Neuronal stem cell (in vitro differentiated cells): ENCODE data around the gene RANBP3L.
"Not testable (repeated sequence)": the region's sequence is repeated elsewhere in the genome, so short reads cannot be mapped to it uniquely, and the experiment has no call there.

ENCODE experiments used
- DNase-seq: peaks from one replicate; pipeline ENCODE4 v3.0.0-alpha.2; 2013; ENCODE audit warnings: low spot score
- H2AFZ ChIP-seq: one replicate; pipeline ENCODE4 v1.6.1; 2013; ENCODE audit warnings: mild to moderate bottlenecking, low read length, inconsistent platforms
- H2AK5ac ChIP-seq: 2 replicates; pipeline ENCODE4 v1.6.1; 2013; ENCODE audit warnings: low read depth, mild to moderate bottlenecking, inconsistent platforms, low read length, moderate library complexity, mixed read lengths
- H2BK120ac ChIP-seq: 2 replicates; pipeline ENCODE4 v1.6.1; 2013; ENCODE audit warnings: low read depth, mild to moderate bottlenecking, inconsistent platforms, low read length, moderate library complexity, mixed read lengths
- H2BK12ac ChIP-seq: one replicate; pipeline ENCODE4 v1.6.1; 2013; ENCODE audit warnings: low read length, inconsistent platforms
- H2BK15ac ChIP-seq: 2 replicates; pipeline ENCODE4 v1.6.1; 2013; ENCODE audit warnings: mild to moderate bottlenecking, low read length, inconsistent platforms, mixed read lengths
- H2BK5ac ChIP-seq: one replicate; pipeline ENCODE4 v1.6.1; 2013; ENCODE audit warnings: inconsistent platforms, mild to moderate bottlenecking, low read length, moderate library complexity
- H3K14ac ChIP-seq: one replicate; pipeline ENCODE4 v1.6.1; 2013; ENCODE audit warnings: low read length, inconsistent platforms
- H3K18ac ChIP-seq: 2 replicates; pipeline ENCODE4 v1.6.1; 2013; ENCODE audit warnings: low read length, inconsistent platforms
- H3K23ac ChIP-seq: 2 replicates; pipeline ENCODE4 v1.6.1; 2013; ENCODE audit warnings: low read depth, mild to moderate bottlenecking, mixed read lengths, low read length, inconsistent platforms; ENCODE audit not compliant: poor library complexity
- H3K27ac ChIP-seq: replicated peaks from 3 replicates; pipeline ENCODE4 v1.5.1; 2013; ENCODE audit warnings: low read length, inconsistent platforms
- H3K27me3 ChIP-seq, 3 experiments: 2 replicates each; pipeline ENCODE4 v1.6.1; 2013; ENCODE audit warnings: low read length in 3 of 3, mild to moderate bottlenecking in 2 of 3, inconsistent platforms in 1 of 3, low read depth in 1 of 3, mixed read lengths in 1 of 3, moderate library complexity in 1 of 3; ENCODE audit not compliant: control insufficient read depth in 3 of 3, insufficient read depth in 3 of 3
- H3K36me3 ChIP-seq, 2 donors: replicated peaks in 1 of 2; 2 replicates each; pipeline ENCODE4 v1.6.1; 2013; ENCODE audit warnings: low read length in 2 of 2; ENCODE audit not compliant: control insufficient read depth in 2 of 2, insufficient read depth in 2 of 2
- H3K4ac ChIP-seq: 2 replicates; pipeline ENCODE4 v1.6.1; 2013; ENCODE audit warnings: inconsistent platforms, mild to moderate bottlenecking, low read length, moderate library complexity
- H3K4me1 ChIP-seq, 2 donors: 1 replicate in 1 of 2; 2 replicates in 1 of 2; pipeline ENCODE4 v1.6.1; 2013; ENCODE audit warnings: low read length in 2 of 2, low read depth in 1 of 2; ENCODE audit not compliant: control insufficient read depth in 2 of 2, insufficient read depth in 1 of 2
- H3K4me2 ChIP-seq: one replicate; pipeline ENCODE4 v1.6.1; 2013; ENCODE audit warnings: mild to moderate bottlenecking, low read length, inconsistent platforms; ENCODE audit not compliant: insufficient read depth, poor library complexity, severe bottlenecking
- H3K4me3 ChIP-seq, 2 donors: 2 replicates each; pipeline ENCODE4 v1.5.1; 2013; ENCODE audit warnings: low read length in 2 of 2, mild to moderate bottlenecking in 2 of 2, inconsistent platforms in 1 of 2, moderate library complexity in 1 of 2
- H3K79me1 ChIP-seq: one replicate; pipeline ENCODE4 v1.6.1; 2013; ENCODE audit warnings: low read depth, mild to moderate bottlenecking, inconsistent platforms, low read length, moderate library complexity
- H3K9ac ChIP-seq: one replicate; pipeline ENCODE4 v1.6.1; 2013; ENCODE audit warnings: mild to moderate bottlenecking, low read depth, low read length, inconsistent platforms; ENCODE audit not compliant: poor library complexity
- H3K9me3 ChIP-seq, 2 donors: replicated peaks in 1 of 2; 2 replicates each; pipeline versions ENCODE3 to v1.6.1; 2013; ENCODE audit warnings: low read length in 2 of 2, mild to moderate bottlenecking in 2 of 2, inconsistent platforms in 1 of 2, low read depth in 1 of 2, mixed read lengths in 1 of 2, moderate library complexity in 1 of 2; ENCODE audit not compliant: control insufficient read depth in 2 of 2, insufficient read depth in 1 of 2
- H4K8ac ChIP-seq: one replicate; pipeline ENCODE4 v1.6.1; 2013; ENCODE audit warnings: low read depth, mild to moderate bottlenecking, inconsistent platforms, low read length, moderate library complexity
- H4K91ac ChIP-seq: one replicate; pipeline ENCODE4 v1.6.1; 2013; ENCODE audit warnings: low read length, low read depth, mild to moderate bottlenecking, inconsistent platforms; ENCODE audit not compliant: poor library complexity
- WGBS, 2 donors: extraction: QIAGEN DNeasy Blood & Tissue Kit; methylation state at CpG; one replicate each; pipeline ENCODE4 v1.1.7; 2013; ENCODE audit warnings: missing lambda C conversion rate in 2 of 2, mixed read lengths in 1 of 2; ENCODE audit not compliant: insufficient read length in 2 of 2, insufficient replicate concordance in 1 of 2; ENCODE audit errors: extremely low coverage in 2 of 2; 5-methylcytosine and 5-hydroxymethylcytosine counted together

Gene RANBP3L

DNA sequence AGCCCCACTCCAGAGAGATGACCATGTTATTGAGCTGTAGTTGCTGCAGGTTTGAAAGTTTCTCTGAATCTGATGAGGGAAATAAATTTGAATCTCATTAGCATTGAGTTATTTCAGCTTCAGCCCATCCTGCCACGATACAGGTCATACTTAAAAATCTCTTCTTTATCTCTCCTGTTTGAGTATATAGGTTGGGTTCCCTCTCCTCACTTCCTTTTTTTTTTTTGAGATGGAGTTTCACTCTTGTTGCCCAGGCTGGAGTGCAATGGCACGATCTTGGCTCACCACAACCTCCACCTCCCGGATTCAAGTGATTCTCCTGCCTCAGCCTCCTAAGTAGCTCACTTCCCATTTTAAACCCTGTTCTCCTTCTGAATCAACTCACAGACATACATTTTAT, 17.9 kb downstream of the RANBP3L start:
- not testable (repeated sequence) for H3K9ac ChIP-seq, H3K14ac ChIP-seq, H3K79me1 ChIP-seq, H2AK5ac ChIP-seq, H4K8ac ChIP-seq, H3K23ac ChIP-seq, H3K27me3 ChIP-seq, H2BK5ac ChIP-seq, H4K91ac ChIP-seq, H3K36me3 ChIP-seq, H2BK120ac ChIP-seq, H3K9me3 ChIP-seq, H3K4me3 ChIP-seq, H3K4me2 ChIP-seq, H3K18ac ChIP-seq, H3K27ac ChIP-seq, H2AFZ ChIP-seq, H2BK12ac ChIP-seq, H3K4me1 ChIP-seq, H3K4ac ChIP-seq, H2BK15ac ChIP-seq, DNase-seq
- no CpG with 5 or more reads among the region's 3 CpGs for WGBS, 2 donors

DNA sequence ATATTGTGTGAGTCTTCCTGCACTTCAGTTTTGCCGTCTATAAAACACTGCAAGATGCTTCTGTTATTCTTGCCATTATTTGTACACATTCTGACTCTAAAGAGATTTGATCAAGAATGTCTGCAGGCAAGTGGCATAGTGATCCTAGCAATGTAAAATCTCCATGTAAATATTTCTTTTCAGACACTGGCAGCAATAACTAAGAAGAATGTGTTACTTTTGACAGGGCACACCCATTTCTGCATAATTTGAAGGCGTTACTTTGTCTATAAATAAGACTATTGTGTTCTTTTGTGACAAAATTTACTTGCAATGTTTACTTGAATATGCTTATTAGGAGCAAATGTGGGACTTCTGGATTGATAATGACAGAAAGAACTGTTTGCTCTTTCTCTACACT, 20.1 kb downstream of the RANBP3L start:
- H3K27ac ChIP-seq, result no peak overlapping the region
- no peak overlapping the region for H3K18ac ChIP-seq
- no peak overlapping the region for H4K91ac ChIP-seq
- H3K36me3 ChIP-seq, result no peaks in the 10 kb centered on the region
- no peak overlapping the region for H3K4ac ChIP-seq
- no peak for DNase-seq
- no peaks in the 10 kb centered on the region for H3K27me3 ChIP-seq
- no peak overlapping the region for H2BK120ac ChIP-seq
- H4K8ac ChIP-seq, result no peak overlapping the region
- no peak overlapping the region for H2BK5ac ChIP-seq
- no peak overlapping the region for H3K23ac ChIP-seq
- no peak overlapping the region for H3K9ac ChIP-seq
- H2AK5ac ChIP-seq, result no peak overlapping the region
- no peaks in the 10 kb centered on the region for H3K79me1 ChIP-seq
- no peak overlapping the region for H3K14ac ChIP-seq
- no peak overlapping the region for H2BK15ac ChIP-seq
- no peak overlapping the region for H2BK12ac ChIP-seq
- H3K4me3 ChIP-seq, result no peak overlapping the region
- no CpG with 5 or more reads among the region's 2 CpGs for WGBS, 2 donors
- no peaks in the 10 kb centered on the region for H3K9me3 ChIP-seq
- no peak overlapping the region for H3K4me2 ChIP-seq
- no peak overlapping the region for H2AFZ ChIP-seq
- H3K4me1 ChIP-seq, result no peaks in the 10 kb centered on the region

DNA sequence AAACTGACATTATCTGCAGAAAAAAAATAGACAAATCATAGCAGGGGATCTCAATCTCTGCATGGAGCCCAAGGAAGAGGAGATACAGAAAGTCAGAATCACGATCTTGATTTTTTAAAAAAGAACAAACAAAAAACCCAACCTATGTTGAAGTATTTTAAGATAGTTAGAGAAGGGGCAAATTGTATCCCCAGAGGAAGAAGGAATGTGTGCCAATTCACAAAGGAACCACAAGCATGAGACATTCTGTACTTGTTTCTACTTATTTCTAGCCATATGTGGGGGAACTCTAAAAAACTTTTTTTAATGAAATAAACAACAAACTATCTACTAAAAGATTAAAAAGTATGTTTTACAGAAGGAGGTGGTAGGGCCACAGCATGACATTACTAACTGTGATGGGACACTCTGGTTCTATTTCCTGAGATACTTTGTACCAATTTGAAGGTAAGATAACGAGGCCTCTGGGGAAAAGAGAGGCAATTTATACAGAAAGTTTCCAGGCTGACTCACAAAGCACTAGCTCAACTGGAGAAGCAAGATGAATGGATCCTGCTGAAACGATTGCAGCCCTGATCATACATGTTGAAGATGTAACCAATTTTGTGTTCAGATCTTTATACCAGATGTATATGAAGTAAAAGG, 22.5 kb downstream of the RANBP3L start:
- WGBS, 2 donors, result no CpG with 5 or more reads among the region's 3 CpGs

DNA sequence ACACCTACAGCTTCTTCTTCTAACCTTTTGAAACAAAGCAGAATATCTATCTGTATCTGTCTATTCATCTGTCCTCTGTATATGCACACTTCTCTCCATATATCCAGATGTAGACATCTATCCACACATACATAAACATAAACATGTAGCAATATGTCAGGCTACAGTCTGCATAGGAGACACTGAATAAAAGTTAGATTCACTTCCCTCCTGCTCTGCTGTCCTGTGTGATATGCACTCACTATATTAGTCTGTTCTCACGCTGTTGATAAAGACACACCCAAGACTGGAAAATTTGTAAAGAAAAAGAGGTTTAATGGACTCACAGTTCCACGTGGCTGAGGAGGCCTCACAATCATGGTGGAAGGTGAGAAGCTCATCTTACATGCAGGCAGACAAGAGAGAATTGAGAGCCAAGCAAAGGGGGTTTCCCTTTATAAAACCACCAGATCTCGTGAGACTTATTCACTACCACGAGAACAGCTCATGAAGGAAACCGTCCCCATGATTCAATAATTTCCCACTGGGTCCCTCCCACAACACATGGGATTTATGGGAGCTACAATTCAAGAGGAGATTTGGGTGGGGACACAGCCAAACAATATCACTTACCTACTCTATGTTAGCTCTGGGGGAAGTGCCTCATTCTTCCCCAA, 24.1 kb downstream of the RANBP3L start:
- Histone ChIP-seq H3K18ac (no peak overlapping the region), H3K9ac (no peak overlapping the region), H4K8ac (no peak overlapping the region), H2BK5ac (no peak overlapping the region), H2BK12ac (no peak overlapping the region), H3K4me2 (no peak overlapping the region), H3K4me1 (peaks cover 0 to 4% of the 10 kb centered on the region in 2 donors), H2AFZ (no peak overlapping the region), H4K91ac (no peak overlapping the region), H3K9me3 (no peaks in the 10 kb centered on the region), H3K27me3 (no peaks in the 10 kb centered on the region), H3K36me3 (no peaks in the 10 kb centered on the region), H3K27ac (no peak overlapping the region), H3K4me3 (no peak overlapping the region), H2BK120ac (no peak overlapping the region), H3K14ac (no peak overlapping the region), H2AK5ac (no peak overlapping the region), H3K23ac (no peak overlapping the region), H2BK15ac (no peak overlapping the region), H3K79me1 (no peaks in the 10 kb centered on the region), H3K4ac (no peak overlapping the region)
- no peak for DNase-seq
- WGBS, 2 donors, result no CpG with 5 or more reads among the region's 5 CpGs

More for the DNA sequence above, 22.5 kb downstream of the RANBP3L start:
- no peak overlapping the region for H3K4me3 ChIP-seq
- no peak overlapping the region for H2BK12ac ChIP-seq
- H3K9me3 ChIP-seq, result no peaks in the 10 kb centered on the region
- no peak overlapping the region for H2BK5ac ChIP-seq
- no peak overlapping the region for H3K18ac ChIP-seq
- peaks cover 0 to 4% of the 10 kb centered on the region in 2 donors for H3K4me1 ChIP-seq
- no peak for DNase-seq
- H3K4me2 ChIP-seq, result no peak overlapping the region
- no peaks in the 10 kb centered on the region for H3K36me3 ChIP-seq
- H3K27ac ChIP-seq, result no peak overlapping the region
- no peak overlapping the region for H3K23ac ChIP-seq
- no peak overlapping the region for H2AFZ ChIP-seq
- H3K4ac ChIP-seq, result no peak overlapping the region
- no peaks in the 10 kb centered on the region for H3K79me1 ChIP-seq
- H3K9ac ChIP-seq, result no peak overlapping the region
- H2BK15ac ChIP-seq, result no peak overlapping the region
- H2AK5ac ChIP-seq, result no peak overlapping the region
- no peak overlapping the region for H3K14ac ChIP-seq
- no peak overlapping the region for H2BK120ac ChIP-seq
- no peak overlapping the region for H4K8ac ChIP-seq
- H3K27me3 ChIP-seq, result no peaks in the 10 kb centered on the region
- no peak overlapping the region for H4K91ac ChIP-seq
